ENCODE results near the gene BCAN. TPM values are rescaled to one million over a fixed set of nuclear protein-coding genes. Genes with fewer than 3 reads are reported as not detected.

The BCAN gene
- total and polyA plus RNA-seq, 2 of the 8 experiments (the other 6 are each of a cell fraction or from before 2014, with no cell fraction given), result 4.5 to 24.0 TPM

- H4K91ac ChIP-seq (replicated peaks; ENCODE audit: insufficient read length, low read length), result no peak overlapping the region
- H3K79me1 ChIP-seq (ENCODE audit: low read depth, low read length), result peaks cover 15% of the 10 kb centered on the region; the same call in 1 of the 2 replicates
- ChIA-PET CTCF (ENCODE audit: partially characterized antibody) (interaction anchor here (0.7 to 66.0 kb wide), 8 partner anchors 11 to 47 kb away, joined by 3 to 4284 read pairs (median 4); partner anchors contain the start of genes CRABP2, ISG20L2, METTL25B and NES), POLR2A (ENCODE audit: partially characterized antibody) (interaction anchor here (11.1 to 13.8 kb wide), 2 partner anchors 8 to 18 kb away, joined by 208 to 419 read pairs; no protein-coding TSS in a partner anchor)
- no peak overlapping the region for H4K5ac ChIP-seq (ENCODE audit: insufficient read length, low read depth, low read length)
- no peak overlapping the region for H3K18ac ChIP-seq (ENCODE audit: extremely low read depth, low read length)
- H3K23me2 ChIP-seq (ENCODE audit: low read depth, low read length), result peaks cover 18% of the 10 kb centered on the region
- peaks cover 4 to 28% (median 12%) of the 10 kb centered on the region in 4 experiments; a peak in 7 of 8 replicates for H3K36me3 ChIP-seq (ENCODE audit: control insufficient read depth in 2 of 4, insufficient read depth in 4 of 4, low read length in 3 of 4)
- no peak overlapping the region for H3K4me3 ChIP-seq (ENCODE audit: extremely low read depth in 1 of 4, insufficient read depth in 2 of 4, low read depth in 3 of 4, low read length in 4 of 4)
- no peak overlapping the region for H3K9ac ChIP-seq (replicated peaks in 1 of 4; ENCODE audit: extremely low read depth in 1 of 4, low read depth in 3 of 4, low read length in 3 of 4)
- no peak overlapping the region for H2BK120ac ChIP-seq (replicated peaks; ENCODE audit: low read depth, low read length)
- H2AK5ac ChIP-seq (ENCODE audit: low read depth, low read length), result no peak overlapping the region
- DNase-seq (ENCODE audit: low read depth in 1 of 2, low spot score in 2 of 2), result no peak
- H3K9me3 ChIP-seq (ENCODE audit: insufficient read depth in 2 of 2, low read depth in 1 of 2, low read length in 1 of 2), result no peaks in the 10 kb centered on the region
- FAIRE-seq, result no peak
- H4K8ac ChIP-seq (ENCODE audit: extremely low read depth, insufficient read depth, low read length), result no peak overlapping the region
- H3K27me3 ChIP-seq (replicated peaks in 1 of 4; ENCODE audit: control insufficient read depth in 3 of 4, extremely low read depth in 1 of 4, insufficient read depth in 3 of 4, low read length in 3 of 4), result no peaks in the 10 kb centered on the region; a peak in 1 of 7 replicates
- no peak overlapping the region for H2BK12ac ChIP-seq (ENCODE audit: low read depth, low read length)
- H4K20me1 ChIP-seq (replicated peaks in 1 of 2; ENCODE audit: control insufficient read depth in 1 of 2, insufficient read depth in 2 of 2, low read length in 2 of 2), result peaks cover 4 to 10% of the 10 kb centered on the region in 2 experiments
- H3K4ac ChIP-seq (replicated peaks; ENCODE audit: insufficient read length, low read depth, low read length), result no peak overlapping the region
- no peak overlapping the region for H3K14ac ChIP-seq (ENCODE audit: insufficient read length)
- no peak overlapping the region for H2BK5ac ChIP-seq (ENCODE audit: low read depth, low read length)
- H2BK20ac ChIP-seq (ENCODE audit: low read length), result no peak overlapping the region
- H2BK15ac ChIP-seq (ENCODE audit: low read length), result no peak overlapping the region
- no peak overlapping the region for H3K4me2 ChIP-seq (ENCODE audit: insufficient read depth in 1 of 2, low read depth in 2 of 2, low read length in 2 of 2)
- no peak overlapping the region for H2AFZ ChIP-seq (ENCODE audit: low read length)
- no peak overlapping the region for H3K23ac ChIP-seq (ENCODE audit: insufficient read length)
- no peak overlapping the region for H3K27ac ChIP-seq (ENCODE audit: low read depth, low read length)
- no peak overlapping the region for H3K56ac ChIP-seq (replicated peaks; ENCODE audit: insufficient read length, low read depth, low read length)
- H3K79me2 ChIP-seq (ENCODE audit: control insufficient read depth in 1 of 2, insufficient read depth in 2 of 2, low read length in 2 of 2), result peaks cover 5 to 40% of the 10 kb centered on the region in 2 experiments; a peak in 3 of 4 replicates
- 95% methylated on average over 2 of the region's 2 CpGs; no CpG with 5 or more reads in 1 of the 2 experiments for WGBS, 2 experiments (ENCODE audit: extremely low coverage in 1 of 2, insufficient coverage in 1 of 2, insufficient read length in 1 of 2, insufficient replicate concordance in 2 of 2, low coverage in 1 of 2, low lambda C conversion rate in 2 of 2, missing lambda C conversion rate in 1 of 2)
- peaks cover 3 to 69% (median 59%) of the 10 kb centered on the region in 4 experiments for H3K4me1 ChIP-seq (replicated peaks in 1 of 4; ENCODE audit: control insufficient read depth in 3 of 4, insufficient read depth in 4 of 4, low read length in 3 of 4)
- TF ChIP-seq HDAC6 (IDR thresholded peaks at IDR 0.05; ENCODE audit: low read depth, low read length) (no peak), CTBP2 (IDR thresholded peaks at IDR 0.05; ENCODE audit: borderline replicate concordance, insufficient read depth, insufficient read length, low read length) (no peak), HDAC2 (IDR thresholded peaks at IDR 0.05; ENCODE audit: borderline replicate concordance in 1 of 2, low read depth in 2 of 2, low read length in 2 of 2) (no peak), RXRA (IDR thresholded peaks at IDR 0.05; ENCODE audit: insufficient read depth, low read depth, low read length) (no peak), SIN3A (conservative IDR thresholded peaks at IDR 0.05 in 1 of 2, IDR thresholded peaks at IDR 0.05 in 1 of 2; ENCODE audit: low read depth in 1 of 2, low read length in 2 of 2) (no peak), SP4 (IDR thresholded peaks at IDR 0.05; ENCODE audit: low read length) (no peak), CBX8 (IDR thresholded peaks at IDR 0.05; ENCODE audit: borderline replicate concordance, low read depth, low read length) (no peak), SIX5 (IDR thresholded peaks at IDR 0.05; ENCODE audit: low read depth, low read length) (no peak)
- TF ChIP-seq, protein P1, sequence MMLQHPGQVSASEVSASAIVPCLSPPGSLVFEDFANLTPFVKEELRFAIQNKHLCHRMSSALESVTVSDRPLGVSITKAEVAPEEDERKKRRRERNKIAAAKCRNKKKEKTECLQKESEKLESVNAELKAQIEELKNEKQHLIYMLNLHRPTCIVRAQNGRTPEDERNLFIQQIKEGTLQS (IDR thresholded peaks at IDR 0.05; ENCODE audit: insufficient read depth, low read depth, low read length), result no peak
Observed at GRCh38 chr1:156671804-156672203, 29.9 kb downstream of the BCAN start.

Measured in H1 (cell line).